GM19372 (cell line): Measurements from ENCODE around the gene PPP2R2D.

Source experiments
- ATAC-seq: cut with Tn5 transposase; IDR thresholded peaks from one replicate; pipeline ENCODE4 v1.9.1; 2021; ENCODE audit warnings: mild to moderate bottlenecking, low read depth, moderate library complexity; ENCODE audit not compliant: unreplicated experiment

PPP2R2D gene

DNA sequence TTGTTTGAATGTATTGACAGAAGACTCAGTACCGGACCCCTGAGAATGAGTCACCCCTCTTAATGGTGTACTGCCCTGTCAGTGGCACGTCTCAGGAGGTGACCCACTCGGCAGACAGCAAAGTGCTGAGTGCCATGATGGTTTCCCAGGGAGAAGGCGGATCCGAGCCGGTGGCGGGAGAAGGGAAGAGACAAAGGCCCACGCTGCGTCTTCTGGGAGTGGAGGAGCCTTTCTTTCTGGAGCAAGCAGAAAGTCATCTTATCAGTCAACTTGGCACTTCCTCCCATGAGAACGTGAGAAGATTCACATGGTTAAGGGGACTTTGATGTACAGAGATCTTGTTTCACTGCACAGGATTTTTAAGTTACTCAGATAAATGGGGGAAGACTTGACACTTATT, 14.6 kb upstream of the PPP2R2D start:
- ATAC-seq: no peak

DNA sequence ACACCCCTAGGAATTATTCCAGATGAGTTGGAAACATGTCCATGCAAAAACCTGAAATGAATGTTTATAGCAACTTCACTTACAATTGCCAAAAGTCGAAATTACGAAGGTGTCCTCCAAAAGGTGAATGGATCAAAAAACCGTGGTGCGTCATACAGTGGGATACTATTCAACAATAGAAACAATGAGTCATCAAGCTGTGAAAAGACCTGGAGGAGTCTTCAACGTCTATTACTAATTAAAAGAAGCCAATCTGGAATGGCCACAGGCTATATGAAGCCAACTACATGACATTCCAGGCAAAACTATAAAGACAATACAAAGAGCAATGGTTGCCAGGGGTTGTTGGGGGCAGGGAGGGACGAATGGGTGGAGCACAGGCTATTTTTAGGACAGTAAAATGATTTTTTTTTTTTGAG, 12.6 kb upstream of the PPP2R2D start:
- ATAC-seq: no peak

DNA sequence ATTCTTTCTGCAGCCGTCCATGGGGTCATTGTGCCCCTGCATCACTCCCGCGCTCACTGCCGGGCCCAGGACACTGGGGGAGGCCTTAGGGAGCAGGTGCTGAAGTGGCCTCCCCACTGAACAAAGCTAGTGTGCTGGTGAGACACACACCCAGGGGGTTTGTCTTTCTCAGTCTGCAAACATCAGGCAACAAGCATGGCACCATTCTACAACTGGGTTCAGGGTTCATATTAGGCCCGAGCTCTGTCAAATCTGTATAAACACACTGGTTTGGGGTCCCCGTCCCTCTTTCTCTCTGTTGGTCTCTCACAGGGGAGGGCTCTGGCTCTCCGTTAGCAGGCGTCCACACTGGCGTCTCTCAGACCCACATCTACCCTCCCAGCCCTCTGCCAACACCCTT, 11.1 kb upstream of the PPP2R2D start:
- ATAC-seq: no peak

DNA sequence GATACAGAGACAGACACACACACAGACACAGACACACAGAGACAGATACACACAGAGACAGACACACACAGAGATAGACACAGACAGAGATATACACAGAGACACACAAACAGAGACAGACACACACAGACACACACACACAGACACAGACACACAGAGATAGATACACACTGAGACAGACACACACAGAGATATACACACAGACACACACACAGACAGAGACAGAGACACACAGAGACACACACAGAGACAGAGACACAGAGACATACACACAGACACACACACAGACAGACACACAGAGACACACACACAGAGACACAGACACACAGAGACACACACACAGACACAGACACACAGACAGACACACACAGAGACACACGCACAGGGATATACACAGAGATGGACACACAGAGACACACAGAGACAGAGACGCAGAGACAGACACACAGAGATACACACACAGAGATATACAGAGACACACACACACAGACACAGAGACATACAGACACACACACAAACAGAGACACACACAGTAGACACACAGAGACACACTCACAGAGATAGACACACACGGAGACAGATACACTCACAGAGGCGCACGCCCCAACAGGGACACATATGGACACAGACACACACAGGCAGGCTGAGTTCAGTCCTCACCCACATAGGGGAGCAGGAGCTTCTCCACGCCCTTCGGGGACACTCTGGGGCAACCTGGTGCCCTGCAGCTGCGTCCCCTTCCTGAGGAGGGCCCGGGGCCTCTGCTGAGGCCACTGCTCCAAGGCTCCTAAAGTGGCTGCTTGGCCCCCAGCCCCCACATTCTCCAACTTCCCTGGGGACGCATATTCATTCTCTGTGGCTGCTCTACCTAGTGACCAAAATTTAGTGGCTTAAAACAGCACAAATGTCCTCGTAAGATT, 10.3 kb upstream of the PPP2R2D start:
- ATAC-seq: no peak

DNA sequence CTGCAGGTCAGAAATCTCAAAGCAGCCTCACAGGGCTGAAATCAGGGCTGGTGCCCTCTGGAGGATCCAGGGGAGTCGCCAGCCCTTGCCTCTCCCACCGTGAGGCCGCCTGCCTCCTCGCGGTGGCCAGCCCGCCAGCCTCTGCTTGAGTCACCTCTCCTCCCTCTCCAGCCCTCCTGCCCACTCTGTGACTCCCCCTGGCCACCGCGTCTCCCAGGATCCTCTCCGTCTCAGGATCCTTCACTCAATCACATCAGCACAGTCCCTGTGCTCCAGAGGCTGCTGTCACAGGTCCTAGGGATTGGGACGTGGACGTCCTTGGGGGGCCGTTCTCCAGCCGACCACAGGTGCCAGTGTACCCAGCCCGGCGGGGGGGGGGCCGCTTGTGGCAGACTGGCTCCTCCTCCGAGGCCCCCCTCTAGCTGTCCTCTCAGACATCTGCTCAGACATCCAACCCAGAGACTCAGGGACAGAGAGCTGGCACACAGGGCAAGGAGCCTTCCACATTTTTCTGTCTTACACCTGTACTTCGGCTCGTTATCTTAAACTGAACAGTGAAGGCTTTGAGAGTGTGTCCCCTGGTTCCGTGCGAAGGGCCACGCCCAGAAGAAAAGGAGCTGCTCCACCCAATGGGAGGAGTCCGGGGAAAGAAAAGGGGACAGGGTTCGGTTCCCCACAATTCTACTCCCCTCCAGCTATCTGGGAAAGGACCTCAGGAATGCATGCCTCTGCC, 9.4 kb upstream of the PPP2R2D start:
- no peak for ATAC-seq

DNA sequence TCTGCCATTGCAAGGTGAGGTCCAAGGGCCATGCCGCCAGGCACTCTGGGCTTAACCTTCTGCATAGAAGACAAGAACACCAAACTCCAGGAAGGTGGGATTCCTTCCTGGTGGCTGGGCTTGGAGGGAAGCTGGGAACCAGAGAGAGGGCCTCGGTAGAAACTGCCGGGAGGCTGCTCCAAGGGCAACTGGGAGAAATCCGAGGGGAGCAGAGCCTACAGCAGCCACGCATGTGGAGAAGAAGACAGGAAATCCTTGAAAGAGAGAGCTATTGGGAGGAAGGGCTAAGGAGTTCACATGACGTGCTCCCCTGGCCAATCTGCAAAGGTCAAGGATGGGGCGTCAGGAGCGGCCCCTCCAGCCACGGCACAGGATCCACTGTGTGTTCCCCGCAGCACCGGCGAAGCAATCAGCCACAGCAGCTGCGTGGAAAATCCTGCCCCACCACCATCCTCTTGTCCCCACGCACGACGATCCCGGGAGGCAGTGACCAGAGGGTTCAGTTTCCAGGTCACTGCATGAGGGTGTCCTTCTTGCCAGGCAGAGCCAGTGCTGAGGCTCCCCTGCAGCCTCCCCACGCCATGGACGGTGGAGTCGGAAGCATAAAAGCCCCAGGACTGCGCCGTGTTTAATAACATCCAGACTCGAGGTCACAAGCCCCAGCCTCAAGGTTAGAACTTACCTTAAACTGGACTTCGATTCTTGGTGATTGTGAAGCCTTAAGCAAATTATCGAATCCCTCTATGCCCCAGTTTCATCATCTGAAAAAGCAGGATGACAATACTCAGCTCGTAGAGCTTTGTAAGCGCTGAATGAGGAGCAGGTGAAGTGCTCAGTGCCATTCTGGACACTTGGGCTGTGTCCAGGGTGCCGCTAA, 8.6 kb upstream of the PPP2R2D start:
- no peak for ATAC-seq

DNA sequence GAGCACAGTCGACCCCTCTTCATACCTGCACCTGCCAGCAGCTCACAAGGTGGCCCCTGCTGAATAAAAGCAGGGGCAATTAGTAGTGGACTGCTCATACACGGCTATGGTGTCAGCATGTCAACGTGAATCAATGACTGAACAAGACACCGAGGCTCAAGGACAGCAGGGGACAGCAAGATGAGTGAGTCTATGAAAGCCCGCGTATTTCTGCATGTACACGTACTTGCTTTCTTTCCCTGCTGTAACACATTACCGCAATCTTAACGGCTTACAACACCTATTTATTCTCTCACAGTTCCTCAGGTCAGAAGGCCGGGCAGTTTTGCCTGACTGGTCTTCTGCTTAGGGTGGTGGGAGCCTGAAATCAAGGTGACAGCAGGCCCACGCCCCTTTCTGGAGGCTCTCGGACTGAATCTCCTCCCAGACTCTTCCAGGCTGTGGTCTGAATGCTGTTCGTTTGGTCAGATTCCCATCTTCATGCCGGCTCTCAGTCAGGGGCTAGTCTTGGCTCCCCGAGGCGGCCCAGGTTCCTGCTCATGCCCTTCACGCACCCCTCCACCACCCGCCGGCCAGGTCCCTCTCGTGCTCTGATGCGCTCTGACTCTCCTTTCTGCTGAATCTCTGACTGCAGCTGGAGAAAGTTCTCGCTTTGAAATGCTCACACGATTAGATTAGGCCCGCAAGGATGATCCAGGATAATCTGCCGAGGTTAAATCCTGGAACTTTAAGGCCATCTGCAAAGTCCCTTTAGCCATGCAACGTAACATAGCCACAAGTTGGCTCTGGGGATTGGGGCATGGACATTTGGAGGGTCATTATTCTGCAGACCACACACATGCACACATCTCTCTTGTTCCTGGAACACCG, 7.8 kb upstream of the PPP2R2D start:
- no peak for ATAC-seq

DNA sequence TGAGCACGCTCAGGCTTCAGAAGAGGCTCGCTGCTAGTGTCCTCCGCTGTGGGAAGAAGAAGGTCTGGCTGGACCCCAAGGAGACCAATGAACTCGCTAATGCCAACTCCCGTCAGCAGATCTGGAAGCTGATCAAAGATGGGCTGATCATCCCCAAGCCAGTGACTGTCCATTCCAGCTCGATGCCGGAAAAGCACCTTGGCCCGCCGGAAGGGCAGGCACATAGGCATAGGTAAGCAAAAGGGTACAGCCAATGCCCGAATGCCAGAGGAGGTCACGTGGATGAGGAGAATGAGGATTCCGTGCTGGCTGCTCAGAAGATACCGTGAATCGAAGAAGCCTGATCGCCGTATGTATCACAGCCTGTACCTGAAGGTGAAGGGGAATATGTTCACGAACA, 5.7 kb upstream of the PPP2R2D start:
- ATAC-seq: no peak

DNA sequence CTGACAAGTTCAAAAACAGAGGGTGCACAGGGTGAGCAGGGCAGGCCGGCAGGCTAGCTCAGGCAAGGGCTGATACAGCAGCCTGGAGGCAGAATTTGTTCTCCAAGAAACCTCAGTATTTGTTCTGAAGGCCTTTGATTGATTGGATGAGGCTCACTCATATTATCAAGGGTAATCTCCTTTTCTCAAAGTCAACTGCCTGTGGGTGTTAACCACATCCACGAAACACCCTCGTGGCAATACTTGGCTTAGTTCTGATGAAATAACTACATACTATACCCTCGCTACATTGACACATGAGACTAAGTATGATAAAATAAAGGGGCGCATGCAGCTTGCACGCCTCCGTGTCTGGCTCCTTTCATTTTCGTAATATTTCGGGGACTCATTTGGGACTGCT, 4.4 kb upstream of the PPP2R2D start:
- no peak for ATAC-seq

DNA sequence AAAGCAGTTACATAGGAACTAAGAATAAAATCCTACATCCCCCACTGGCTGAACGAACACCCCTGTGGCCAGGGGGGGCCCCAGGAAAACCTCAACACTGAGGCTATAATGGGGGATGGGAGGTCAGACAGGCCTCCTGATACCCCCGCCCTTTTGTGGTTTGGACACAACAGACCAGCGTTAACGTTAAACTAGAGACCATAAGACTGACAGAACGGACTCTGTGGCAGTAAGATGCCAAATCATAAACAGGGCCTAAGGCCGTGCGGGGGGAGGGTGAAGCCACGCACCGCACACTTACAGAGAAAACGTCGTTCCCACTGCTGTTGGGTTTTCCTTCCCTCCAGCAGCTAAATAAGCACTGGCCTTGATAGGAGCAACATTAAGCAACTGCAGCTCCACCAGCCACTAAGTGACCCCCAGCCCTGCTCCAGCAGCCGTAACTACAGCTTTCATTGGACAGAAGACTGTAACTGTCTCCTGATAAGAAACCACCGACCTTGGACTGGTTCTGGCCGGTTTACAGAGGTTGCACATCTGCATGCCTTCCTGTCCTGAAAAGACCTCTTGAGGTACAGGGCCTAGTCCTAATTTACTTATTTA, 3.4 kb upstream of the PPP2R2D start:
- ATAC-seq: no peak

DNA sequence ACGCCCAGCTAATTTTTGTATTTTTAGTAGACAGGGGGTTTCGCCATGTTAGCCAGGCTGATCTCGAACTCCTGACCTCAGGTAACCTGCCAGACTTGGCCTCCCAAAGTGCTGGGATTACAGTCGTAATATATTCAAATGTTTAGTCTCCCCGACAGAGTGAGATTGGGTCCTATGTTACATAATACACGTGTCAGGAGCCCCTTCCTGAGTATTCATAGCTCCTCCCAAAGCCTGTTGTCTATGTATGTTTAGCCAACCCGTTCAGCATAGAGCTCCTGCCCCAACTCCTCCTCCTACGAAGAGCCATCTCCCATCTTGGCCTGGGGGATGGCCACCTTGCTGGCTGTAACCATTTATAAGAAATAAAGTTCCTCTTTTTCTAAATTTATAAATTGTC, 2.7 kb upstream of the PPP2R2D start:
- no peak for ATAC-seq

DNA sequence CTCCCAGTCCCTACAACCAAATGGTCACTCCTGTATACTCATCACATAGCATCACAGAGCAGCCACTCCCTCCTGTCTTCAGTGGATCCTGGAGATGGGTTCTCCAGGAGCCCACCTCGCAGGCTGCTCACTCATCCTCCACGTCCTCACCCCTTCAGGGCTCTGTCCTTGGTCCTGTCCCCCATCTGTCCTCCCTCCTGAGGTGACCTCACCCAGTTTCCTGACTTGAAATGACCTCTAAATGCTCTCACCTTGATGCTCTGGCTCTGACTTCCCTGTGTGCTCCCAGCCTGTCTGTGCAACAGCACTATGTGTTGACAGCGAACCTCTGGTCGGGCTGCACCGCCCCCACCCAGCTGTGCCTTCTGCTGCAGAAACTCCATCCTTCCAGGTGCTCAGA, 2.1 kb upstream of the PPP2R2D start:
- ATAC-seq: no peak

DNA sequence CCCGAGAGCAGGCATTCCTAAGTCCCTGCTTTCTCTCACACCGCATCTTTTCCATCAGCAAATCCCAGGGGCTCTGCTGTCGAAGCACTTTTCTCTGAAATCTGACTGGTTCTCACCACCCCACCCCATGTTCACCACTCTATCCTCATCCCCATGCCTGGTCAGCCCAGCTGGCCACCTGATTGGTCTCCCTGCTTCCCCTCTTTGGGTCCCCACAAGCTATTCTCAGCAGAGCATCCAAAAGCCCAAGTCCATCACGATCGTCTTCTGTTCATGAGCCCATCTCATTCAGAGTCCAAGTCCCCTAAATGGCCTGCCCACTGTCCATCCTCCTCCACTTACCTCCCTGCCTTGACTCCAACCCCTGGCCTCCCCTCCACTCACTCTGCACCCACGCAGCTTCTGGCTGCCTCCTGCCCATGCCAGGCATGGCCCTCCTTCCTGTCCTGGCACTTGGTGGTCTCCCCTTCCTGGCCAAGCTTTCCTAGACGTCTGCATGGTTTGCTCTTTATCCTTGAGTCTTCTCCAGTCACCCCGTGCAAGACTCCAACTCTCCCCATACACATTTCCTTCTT, 1.6 kb upstream of the PPP2R2D start:
- no peak for ATAC-seq

DNA sequence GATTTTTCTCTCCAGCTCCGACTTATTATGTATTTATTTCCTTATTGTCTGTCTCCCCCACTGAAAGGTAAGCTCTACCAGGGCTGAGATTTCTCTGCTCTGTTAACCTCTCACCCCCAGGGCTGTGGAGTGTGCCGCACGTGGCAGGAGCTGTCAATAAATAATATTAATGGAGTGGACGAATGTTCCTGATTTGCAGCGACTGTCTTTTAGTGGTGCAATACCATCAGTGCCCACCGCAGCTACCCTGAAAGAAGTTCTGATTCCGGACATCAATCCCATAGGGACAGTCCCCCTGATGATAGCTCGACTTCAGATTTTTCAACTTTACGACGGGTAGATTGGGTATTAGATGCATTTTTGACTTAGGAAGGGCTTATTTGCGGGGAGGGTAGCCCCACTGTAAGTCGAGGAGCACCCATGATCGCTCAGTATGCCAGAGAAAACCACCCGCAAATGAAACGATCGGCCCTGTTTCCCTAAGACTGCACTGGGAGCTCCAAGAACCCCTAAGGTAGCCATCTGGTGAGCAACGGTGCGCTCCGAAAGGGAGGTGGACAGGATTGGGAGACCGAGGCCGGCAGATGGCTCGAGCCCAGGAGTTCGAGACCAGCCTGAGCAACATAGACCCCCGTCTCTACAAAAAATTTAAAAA, 986 bp upstream of the PPP2R2D start:
- no peak for ATAC-seq

DNA sequence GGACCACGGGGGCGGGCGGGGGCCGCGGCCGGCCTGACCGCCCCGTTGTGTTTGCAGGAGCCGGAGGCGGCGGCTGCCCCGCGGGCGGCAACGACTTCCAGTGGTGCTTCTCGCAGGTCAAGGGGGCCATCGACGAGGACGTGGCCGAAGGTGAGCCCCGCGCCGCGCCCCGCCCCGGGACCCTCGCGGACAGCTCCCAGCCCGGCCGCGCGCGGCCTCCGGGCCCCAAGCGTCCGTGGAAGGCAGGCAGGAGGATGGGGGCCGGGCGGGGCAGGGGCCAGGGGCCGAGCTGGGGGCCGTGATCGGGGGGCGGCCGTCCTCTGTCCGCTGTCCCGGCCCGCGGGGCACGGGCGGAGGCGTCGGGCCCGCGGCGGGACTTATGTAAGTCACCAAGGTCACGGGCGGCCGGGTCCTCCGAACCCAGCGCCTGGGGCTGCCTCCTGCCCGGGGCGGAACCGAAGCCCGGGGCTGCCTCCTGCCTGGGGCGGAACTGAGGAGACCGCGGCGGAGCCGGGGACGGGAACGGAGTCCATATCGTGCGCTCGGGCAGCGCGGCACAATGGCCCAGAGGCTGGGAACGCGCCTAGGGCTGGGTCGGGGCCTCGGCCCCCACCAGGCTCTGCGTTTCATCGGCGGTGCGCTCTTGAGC, 497 bp downstream of the PPP2R2D start:
- peak; percentile 20 for ATAC-seq

DNA sequence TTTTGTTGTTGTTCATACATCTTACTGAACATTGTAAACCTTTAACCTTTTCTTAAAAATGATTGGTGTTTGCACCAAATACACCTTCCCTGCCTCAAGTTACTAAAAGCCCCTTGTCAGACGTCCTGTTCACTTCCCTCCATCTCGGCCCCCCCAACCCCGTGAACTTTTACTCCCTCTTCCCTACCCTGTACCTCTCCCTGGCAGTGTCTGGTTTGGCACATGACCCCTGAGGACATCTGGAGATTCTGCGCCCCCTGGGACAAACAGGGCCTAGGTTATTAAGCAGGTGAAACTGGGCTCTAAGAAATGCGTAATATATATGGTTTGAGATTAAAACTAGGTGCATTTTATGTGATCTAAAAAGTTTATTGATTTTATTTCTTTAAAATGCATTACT, 1.4 kb downstream of the PPP2R2D start:
- no peak for ATAC-seq

DNA sequence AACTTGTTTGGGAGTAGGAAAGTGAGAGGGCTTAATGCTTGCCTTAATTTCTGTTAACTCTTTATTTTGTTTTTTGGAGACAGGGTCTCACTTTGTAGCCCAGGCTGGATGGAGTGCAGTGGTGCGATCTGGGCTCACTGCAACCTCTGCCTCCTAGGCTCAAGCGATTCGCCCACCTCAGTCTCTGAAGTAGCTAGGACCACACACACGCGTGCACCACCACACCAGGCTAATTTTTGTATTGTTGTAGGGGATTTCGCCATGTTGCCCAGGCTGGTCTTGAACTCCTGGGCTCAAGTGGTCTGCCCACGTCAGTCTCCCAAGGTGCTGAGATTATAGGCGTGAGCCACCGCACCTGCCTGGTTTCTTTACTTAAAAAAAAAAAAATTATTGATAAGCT, 1.9 kb downstream of the PPP2R2D start:
- no peak for ATAC-seq

DNA sequence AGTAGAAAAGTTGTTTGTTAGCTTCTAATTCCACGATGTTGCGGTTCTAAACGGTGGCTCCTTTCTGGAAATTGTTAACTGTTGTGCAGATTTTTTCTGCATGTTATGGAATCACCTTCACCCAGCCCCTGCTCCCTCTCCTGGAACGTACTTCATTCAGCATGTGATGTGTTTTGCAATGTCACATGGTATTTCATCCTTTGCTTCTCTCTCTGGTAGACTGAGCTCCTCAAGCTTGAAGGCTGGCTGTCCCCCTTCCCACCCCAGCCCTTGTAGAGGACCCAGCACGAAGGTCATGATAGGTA, 4.4 kb downstream of the PPP2R2D start:
- no peak for ATAC-seq
